HG02970 (cell line): ENCODE data around the gene POP4.

ENCODE experiments used
- ATAC-seq: cut with Tn5 transposase; IDR thresholded peaks from one replicate; pipeline ENCODE4 v1.9.1; 2021; ENCODE audit warnings: mild to moderate bottlenecking, moderate library complexity, moderate number of reproducible peaks; ENCODE audit not compliant: unreplicated experiment, low FRiP score

The POP4 gene

DNA sequence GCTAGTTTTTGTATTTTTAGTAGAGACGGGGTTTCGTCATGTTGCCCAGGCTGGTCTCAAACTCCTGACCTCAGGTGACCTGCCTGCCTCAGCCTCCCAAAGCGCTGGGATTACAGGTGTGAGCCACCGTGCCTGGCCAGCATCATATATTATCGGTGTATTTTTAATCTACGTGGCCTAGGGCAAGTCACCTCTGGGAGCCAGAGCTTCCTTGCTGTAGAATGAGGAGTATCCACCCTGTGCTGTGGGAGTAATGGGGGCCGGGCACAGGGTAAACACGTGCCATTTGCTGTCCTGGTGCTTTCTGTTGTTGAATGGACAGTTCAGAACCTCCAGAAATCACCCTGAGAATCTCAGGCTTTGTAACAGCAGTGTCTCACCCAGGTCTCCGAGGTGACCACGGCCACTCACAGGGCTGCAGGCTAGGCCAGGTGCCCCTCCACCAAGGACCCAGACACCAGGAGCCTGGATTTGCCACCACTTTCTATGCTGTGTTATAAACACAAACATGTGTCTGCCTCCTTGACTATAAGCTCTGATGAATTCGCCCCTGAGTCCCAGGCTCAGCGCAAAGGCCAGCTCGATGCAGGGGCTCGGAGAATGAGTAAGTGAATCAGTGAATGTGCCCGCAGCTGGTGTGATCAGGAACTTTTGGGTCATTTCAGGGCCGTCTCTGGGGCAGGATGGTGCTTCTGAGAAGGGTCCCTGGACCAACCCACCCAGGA lies 22.7 kb downstream of the POP4 start:
- no peak for ATAC-seq

DNA sequence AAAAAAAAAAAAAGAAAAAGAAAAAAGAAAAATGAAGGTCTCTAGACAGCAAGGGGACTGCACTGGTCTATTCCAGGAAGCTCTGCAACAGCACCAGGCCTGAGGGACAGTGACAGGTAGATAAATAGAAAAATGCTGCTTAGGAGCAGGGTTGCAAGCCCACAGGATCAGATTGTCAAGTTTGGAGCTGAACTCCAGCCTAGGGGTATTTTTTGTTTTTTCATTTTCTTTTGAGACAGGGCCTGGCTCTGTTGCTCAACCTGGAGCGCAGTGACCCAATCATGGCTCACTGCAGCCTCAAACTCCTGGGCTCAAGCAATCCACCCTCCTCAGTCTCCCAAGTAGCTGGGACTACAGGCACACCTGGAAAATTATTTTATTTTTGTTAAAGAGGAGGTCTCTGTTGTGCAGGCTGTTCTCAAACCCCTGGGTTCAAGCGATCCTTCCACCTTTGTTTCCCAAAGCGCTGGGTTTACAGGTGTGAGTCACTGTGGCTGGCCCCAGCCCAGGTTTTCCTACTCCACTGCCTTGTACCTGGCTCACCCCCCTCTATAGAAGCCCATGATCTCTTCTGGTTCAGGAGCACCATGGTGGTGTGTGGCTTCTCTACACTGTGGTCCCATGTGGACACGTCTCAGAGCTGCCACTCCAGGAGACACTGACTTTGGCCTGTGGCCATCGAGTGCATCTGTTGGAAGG lies 23.9 kb downstream of the POP4 start:
- no peak for ATAC-seq

DNA sequence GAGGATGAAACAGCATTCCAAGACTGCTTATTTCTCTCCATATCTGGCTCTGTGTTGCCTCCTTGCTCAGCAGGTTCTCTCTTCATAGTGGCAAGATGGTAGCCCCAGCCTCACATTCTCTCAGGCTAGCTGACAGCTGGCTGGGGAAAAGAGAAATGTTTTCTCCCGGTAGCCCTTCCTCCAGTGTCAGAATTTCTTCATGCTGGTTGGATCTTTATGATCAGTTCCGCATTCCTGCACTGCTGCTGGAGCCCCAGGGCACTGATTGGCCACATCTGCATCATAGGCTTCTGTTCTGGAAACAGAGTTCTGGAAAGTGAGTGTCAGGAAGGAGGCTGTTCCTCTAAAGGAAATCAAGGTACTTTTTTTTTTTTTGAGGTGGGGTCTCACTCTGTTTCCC lies 24.6 kb downstream of the POP4 start:
- no peak for ATAC-seq

GRCh38 chr19:29631450-29631849 lies 25.4 kb downstream of the POP4 start:
- ATAC-seq = no peak

- ATAC-seq = no peak
Observed at GRCh38 chr19:29634002-29634401, 27.9 kb downstream of the POP4 start.

DNA sequence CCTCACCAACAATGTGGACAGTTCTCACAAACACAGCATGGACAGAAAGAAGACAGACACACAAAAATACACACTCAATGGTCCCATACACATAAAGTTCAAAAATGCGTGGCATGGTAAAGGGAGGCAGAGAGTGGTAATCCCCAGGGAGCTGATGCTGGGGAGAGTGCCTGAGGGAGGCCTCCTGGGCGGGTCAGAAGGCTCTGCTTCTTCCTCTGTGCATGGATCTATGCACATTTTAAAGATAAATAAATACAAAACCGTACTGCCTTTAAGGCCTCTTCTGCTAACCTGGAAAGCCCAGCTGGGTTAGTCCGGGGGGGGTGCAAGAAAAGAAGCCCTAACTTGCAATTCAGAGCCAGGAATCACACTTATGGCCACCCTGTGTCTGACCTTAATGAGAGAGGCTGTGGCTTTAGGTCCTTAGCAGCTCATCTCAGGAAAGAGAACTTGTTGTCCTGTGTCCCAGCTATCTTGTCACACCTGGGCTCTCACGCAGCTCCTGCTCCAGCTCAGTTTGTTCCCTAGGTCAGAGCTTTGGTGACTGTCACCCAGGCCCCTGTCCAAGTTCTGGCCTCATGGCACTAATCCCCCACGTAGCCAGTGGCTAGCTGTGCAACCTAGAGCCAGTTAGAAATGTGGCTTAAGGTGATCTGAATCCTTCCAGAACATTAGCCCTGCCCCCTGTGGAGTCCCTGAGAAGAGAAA lies 28.5 kb downstream of the POP4 start:
- ATAC-seq = no peak

DNA sequence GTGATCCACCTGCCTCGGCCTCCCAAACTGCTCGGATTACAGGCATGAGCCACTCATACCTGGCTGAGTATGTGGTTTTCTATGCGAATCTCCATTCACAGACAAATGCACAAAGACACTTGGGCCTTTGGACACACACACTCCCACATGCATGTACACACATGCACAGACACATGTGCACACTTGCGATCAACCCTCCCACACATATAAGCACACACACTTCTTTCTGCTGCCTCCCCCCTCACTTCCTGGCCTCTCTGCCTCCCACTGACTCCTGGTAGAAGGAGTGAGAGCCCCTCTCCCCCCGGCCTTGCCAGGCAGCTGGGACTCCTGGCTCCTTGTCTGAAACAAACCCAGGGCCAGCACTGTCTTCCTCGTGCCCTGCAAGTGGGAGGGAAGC lies 29.9 kb downstream of the POP4 start:
- no peak for ATAC-seq

GRCh38 chr19:29636553-29637360 lies 30.7 kb downstream of the POP4 start:
- no peak for ATAC-seq

GRCh38 chr19:29639086-29639485 lies 33.0 kb downstream of the POP4 start:
- no peak for ATAC-seq

- ATAC-seq = no peak
Observed at GRCh38 chr19:29640231-29640630, 34.1 kb downstream of the POP4 start.

GRCh38 chr19:29641597-29641996 lies 35.5 kb downstream of the POP4 start:
- ATAC-seq = no peak

GRCh38 chr19:29643361-29643935 lies 37.4 kb downstream of the POP4 start:
- ATAC-seq = no peak

- no peak for ATAC-seq
Observed at GRCh38 chr19:29644210-29644609, 38.1 kb downstream of the POP4 start.

GRCh38 chr19:29645491-29645867 lies 39.4 kb downstream of the POP4 start:
- ATAC-seq = no peak

- ATAC-seq = no peak
Observed at GRCh38 chr19:29645911-29646310, 39.8 kb downstream of the POP4 start.

DNA sequence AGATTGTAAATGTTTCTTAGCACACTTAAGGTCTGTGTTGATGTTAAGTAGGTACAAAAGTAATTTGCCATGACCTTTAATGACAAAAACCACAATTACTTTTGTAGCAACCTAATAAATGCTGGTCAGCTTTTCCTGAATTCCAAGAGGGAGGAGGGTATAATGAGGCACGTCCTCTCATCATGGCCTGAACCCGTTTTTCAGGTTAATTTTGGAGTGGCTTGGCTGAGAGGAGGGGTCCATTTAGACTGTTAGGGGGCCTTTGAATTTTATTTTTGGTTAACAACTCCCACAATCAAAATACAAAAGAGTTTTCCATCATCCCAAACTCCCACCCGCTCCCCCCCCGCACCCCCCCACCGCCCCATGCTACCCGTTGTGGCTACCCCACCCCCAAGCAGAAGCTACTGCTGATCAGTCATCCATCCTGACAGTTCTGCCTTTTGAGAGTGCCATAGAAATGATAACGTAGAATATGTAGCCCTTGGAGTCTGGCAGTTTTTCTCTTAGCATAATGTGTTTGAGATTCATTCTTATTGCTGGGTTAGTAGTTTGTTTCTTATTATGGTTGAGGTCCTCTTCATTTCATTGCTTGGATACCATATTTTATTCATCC lies 44.8 kb downstream of the POP4 start:
- ATAC-seq = no peak

DNA sequence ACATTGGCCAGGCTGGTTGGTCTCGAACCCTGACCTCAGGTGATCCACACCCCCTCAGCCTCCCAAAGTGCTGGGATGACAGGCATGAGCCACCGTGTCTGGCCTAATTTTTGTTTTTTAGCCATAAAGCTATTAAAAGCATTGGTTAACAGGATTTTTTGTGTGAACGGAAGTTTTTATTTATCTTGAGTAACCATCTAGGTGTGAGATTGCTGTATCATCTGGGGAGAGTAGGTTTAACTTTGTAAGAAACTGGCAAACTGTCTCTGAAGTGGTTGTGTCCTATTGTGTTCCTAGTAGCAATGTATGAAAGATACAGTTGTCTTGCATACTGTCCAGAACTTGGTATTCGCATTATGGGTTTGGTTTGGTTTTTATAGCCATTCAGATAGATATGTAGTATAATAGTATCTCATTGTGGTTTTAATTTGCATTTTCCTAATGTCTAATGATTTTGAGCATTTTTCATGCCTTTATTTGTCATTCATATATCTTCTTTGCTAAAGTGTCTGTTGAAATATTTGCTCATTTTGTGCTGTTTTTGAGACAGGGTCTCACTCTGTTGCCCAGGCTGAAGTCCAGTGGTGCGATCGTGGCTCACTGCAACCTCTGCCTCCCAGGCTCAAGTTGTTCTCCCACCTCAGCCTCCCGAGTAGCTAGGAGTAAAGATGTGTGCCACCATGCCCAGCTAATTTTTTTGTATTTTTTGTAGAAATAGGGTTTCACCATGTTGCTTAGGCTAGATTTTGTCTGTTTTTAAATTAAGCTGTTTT lies 45.7 kb downstream of the POP4 start:
- no peak for ATAC-seq

DNA sequence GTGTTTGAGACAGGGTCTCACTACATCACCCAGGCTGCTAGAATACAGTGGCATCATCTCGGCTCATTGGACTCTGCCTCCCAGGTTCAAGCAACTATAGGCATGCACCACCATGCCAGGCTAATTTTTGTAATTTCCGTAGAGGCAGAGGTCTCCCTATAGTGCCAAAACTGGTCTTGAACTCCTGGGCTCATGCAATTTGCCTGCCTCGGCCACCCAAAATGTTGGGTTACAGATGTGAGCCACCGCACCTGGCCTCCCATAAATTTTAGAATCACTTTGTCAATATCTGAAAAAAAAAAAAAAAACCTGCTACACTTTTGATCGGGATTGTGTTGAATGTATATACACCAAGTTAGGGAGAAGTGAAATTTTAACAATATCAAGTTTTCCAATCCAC lies 47.3 kb downstream of the POP4 start:
- no peak for ATAC-seq

DNA sequence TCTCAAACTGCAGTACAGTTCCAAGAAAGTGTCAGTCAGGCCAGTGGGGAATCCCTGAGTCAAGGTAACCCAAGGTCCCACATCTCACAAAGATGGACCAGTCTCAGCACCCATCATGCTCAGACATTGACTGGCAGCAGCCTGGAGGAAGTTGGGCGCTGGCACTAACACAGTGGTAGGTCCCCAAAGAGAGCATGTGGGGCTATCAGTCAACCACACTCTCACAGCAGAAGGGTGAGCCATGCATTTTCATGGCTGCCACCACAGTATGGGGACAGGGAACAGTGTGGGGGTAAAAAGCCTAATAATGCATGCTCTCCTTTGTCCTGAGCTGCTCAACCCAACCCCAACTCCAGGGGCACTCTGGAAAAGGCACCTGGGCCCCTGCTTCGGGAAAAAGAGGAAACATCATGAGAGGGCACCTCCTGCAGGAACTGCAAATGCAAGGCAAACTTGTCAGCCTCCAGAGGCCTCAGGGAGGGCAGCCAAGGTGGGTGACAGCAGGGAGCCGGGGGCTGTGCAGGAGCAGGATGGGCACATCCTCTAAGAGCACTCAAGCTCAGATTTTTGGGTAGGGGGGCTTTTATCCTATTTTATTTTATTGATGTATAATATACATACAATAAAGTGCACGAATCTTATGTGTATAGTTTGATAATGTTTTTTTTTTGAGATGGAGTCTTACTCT lies 49.7 kb downstream of the POP4 start:
- no peak for ATAC-seq
